DMS153 treated with DMSO at 0.1 percent for 48 hours (cell line): ENCODE results near the gene IPCEF1.
"Not testable (repeated sequence)": the region's sequence is repeated elsewhere in the genome, so short reads cannot be mapped to it uniquely, and the experiment has no call there.

Experiments used
- DNase-seq: peaks from one replicate; lab custom pipeline; 2025; ENCODE audit not compliant: unreplicated experiment; lab: John Stamatoyannopoulos, UW

The IPCEF1 gene

GRCh38 chr6:154337406-154338005 is 19.1 kb downstream of the IPCEF1 start:
- no peak for DNase-seq

GRCh38 chr6:154334147-154334546 is 22.5 kb downstream of the IPCEF1 start:
- DNase-seq = not testable (repeated sequence)

- DNase-seq = no peak
These were observed 24.9 kb downstream of the IPCEF1 start for GRCh38 chr6:154331750-154332149.

GRCh38 chr6:154329350-154330170 is 27.0 kb downstream of the IPCEF1 start:
- DNase-seq = no peak

GRCh38 chr6:154327313-154327712 is 29.3 kb downstream of the IPCEF1 start:
- not testable (repeated sequence) for DNase-seq

- DNase-seq = no peak
These were observed 31.5 kb downstream of the IPCEF1 start for GRCh38 chr6:154325142-154325541.

- DNase-seq = no peak
These were observed 36.4 kb downstream of the IPCEF1 start for GRCh38 chr6:154320181-154320580.

GRCh38 chr6:154319231-154319858 is 37.3 kb downstream of the IPCEF1 start:
- DNase-seq = no peak

- DNase-seq = no peak
These were observed 37.9 kb downstream of the IPCEF1 start for GRCh38 chr6:154318721-154319120.

GRCh38 chr6:154316131-154316530 is 40.5 kb downstream of the IPCEF1 start:
- DNase-seq = no peak

GRCh38 chr6:154314084-154314483 is 42.5 kb downstream of the IPCEF1 start:
- DNase-seq = no peak

GRCh38 chr6:154308986-154309385 is 47.6 kb downstream of the IPCEF1 start:
- DNase-seq = no peak

GRCh38 chr6:154307696-154308425 is 48.7 kb downstream of the IPCEF1 start:
- no peak for DNase-seq

GRCh38 chr6:154307147-154307546 is 49.5 kb downstream of the IPCEF1 start:
- not testable (repeated sequence) for DNase-seq

- no peak for DNase-seq
These were observed 49.9 kb downstream of the IPCEF1 start for GRCh38 chr6:154306696-154307095.

GRCh38 chr6:154304191-154304590 is 52.4 kb downstream of the IPCEF1 start:
- no peak for DNase-seq

GRCh38 chr6:154303642-154304041 is 53.0 kb downstream of the IPCEF1 start:
- DNase-seq = not testable (repeated sequence)

GRCh38 chr6:154301839-154302752 is 54.5 kb downstream of the IPCEF1 start:
- no peak for DNase-seq

GRCh38 chr6:154301086-154301625 is 55.4 kb downstream of the IPCEF1 start:
- no peak for DNase-seq

GRCh38 chr6:154298297-154298696 is 58.3 kb downstream of the IPCEF1 start:
- no peak for DNase-seq
